HG02763 (cell line): Measurements from ENCODE around the gene PIK3CB.
"Not testable (repeated sequence)": the region's sequence is repeated elsewhere in the genome, so short reads cannot be mapped to it uniquely, and the experiment has no call there.

Experiments used
- ATAC-seq: cut with Tn5 transposase; IDR thresholded peaks from one replicate; pipeline ENCODE4 v1.9.1; 2021; ENCODE audit warnings: mild to moderate bottlenecking, moderate library complexity; ENCODE audit not compliant: unreplicated experiment

The PIK3CB gene

GRCh38 chr3:138809500-138810256 is 25.1 kb downstream of the PIK3CB start:
- ATAC-seq: no peak

- no peak for ATAC-seq
Observed at GRCh38 chr3:138806376-138807080, 28.2 kb downstream of the PIK3CB start.

GRCh38 chr3:138803006-138803653 is 31.6 kb downstream of the PIK3CB start:
- no peak for ATAC-seq

- not testable (repeated sequence) for ATAC-seq
Observed at GRCh38 chr3:138802223-138802622, 32.5 kb downstream of the PIK3CB start.

- no peak for ATAC-seq
Observed at GRCh38 chr3:138801792-138802191, 32.9 kb downstream of the PIK3CB start.

GRCh38 chr3:138800248-138800647 is 34.5 kb downstream of the PIK3CB start:
- ATAC-seq: no peak

- ATAC-seq: no peak
Observed at GRCh38 chr3:138799822-138800221, 34.9 kb downstream of the PIK3CB start.

GRCh38 chr3:138797508-138798038 is 37.2 kb downstream of the PIK3CB start:
- ATAC-seq: no peak

- no peak for ATAC-seq
Observed at GRCh38 chr3:138796761-138797160, 38.0 kb downstream of the PIK3CB start.

- ATAC-seq: no peak
Observed at GRCh38 chr3:138786788-138787271, 47.9 kb downstream of the PIK3CB start.

GRCh38 chr3:138785951-138786350 is 48.8 kb downstream of the PIK3CB start:
- no peak for ATAC-seq

- not testable (repeated sequence) for ATAC-seq
Observed at GRCh38 chr3:138785362-138785857, 49.3 kb downstream of the PIK3CB start.

- no peak for ATAC-seq
Observed at GRCh38 chr3:138782755-138783154, 52.0 kb downstream of the PIK3CB start.

- ATAC-seq: no peak
Observed at GRCh38 chr3:138781012-138781470, 53.7 kb downstream of the PIK3CB start.

- no peak for ATAC-seq
Observed at GRCh38 chr3:138778643-138779042, 56.1 kb downstream of the PIK3CB start.

GRCh38 chr3:138776961-138777360 is 57.8 kb downstream of the PIK3CB start:
- no peak for ATAC-seq

GRCh38 chr3:138775254-138775595 is 59.5 kb downstream of the PIK3CB start:
- no peak for ATAC-seq

- peak; percentile 53 for ATAC-seq
Observed at GRCh38 chr3:138774529-138775253, 60.0 kb downstream of the PIK3CB start.

- ATAC-seq: no peak
Observed at GRCh38 chr3:138771585-138771984, 63.1 kb downstream of the PIK3CB start.

GRCh38 chr3:138769616-138770015 is 65.1 kb downstream of the PIK3CB start:
- no peak for ATAC-seq

GRCh38 chr3:138768946-138769345 is 65.8 kb downstream of the PIK3CB start:
- no peak for ATAC-seq
